Adrenal gland (tissue), 12 donors: ENCODE data around the gene PLXNA1. TPM values are rescaled to one million over a fixed set of nuclear protein-coding genes. Genes with fewer than 3 reads are reported as not detected.
A peak's percentile ranks its signal among the peaks of the same experiment; 100 is the strongest.

ENCODE experiments used
- DNase-seq, 7 donors: peaks; one replicate each; pipeline ENCODE4 v3.0.0-alpha.2; 2019 to 2020
- H3K27ac ChIP-seq, 5 donors: fragments of 200-600 bp; sonication (generic) in 4 of 5; 1 replicate in 3 of 5; 2 replicates in 2 of 5; pipeline versions ENCODE4 v1.5.1 to v1.8.0; 2016 to 2020; ENCODE audit warnings: mild to moderate bottlenecking in 1 of 5
- H3K27me3 ChIP-seq: fragments of 200-600 bp; 2 replicates; pipeline ENCODE4 v1.8.0; 2021
- H3K36me3 ChIP-seq, 2 donors: fragments of 200-600 bp; replicated peaks in 1 of 2; 1 replicate in 1 of 2; 2 replicates in 1 of 2; pipeline versions ENCODE4 v1.5.1 to v1.8.0; 2018 to 2022
- H3K4me1 ChIP-seq, 2 donors: fragments of 200-600 bp; replicated peaks in 1 of 2; 1 replicate in 1 of 2; 2 replicates in 1 of 2; pipeline versions ENCODE4 v1.5.1 to v1.8.0; 2018 to 2021
- H3K4me3 ChIP-seq, 4 donors: fragments of 200-600 bp; sonication (generic) in 3 of 4; one replicate each; pipeline ENCODE4 v1.5.1; 2016 to 2018
- H3K9me3 ChIP-seq, 3 donors: fragments of 200-600 bp; sonication (generic) in 1 of 3; replicated peaks in 1 of 3; 1 replicate in 2 of 3; 2 replicates in 1 of 3; pipeline versions ENCODE4 v1.5.1 to v1.8.0; 2016 to 2021
- POLR2A ChIP-seq, 2 donors: fragments of 450-650 bp; IDR thresholded peaks; one replicate each; pipeline ENCODE4 v1.6.1; 2017; ENCODE audit warnings: antibody characterized with exemption in 2 of 2, mild to moderate bottlenecking in 2 of 2, moderate library complexity in 1 of 2
- WGBS, 4 donors: extraction: QIAGEN DNeasy Blood & Tissue Kit in 2 of 4; methylation state at CpG; one replicate each; pipeline versions ENCODE4 v1.1.5 to v1.1.7; 2013 to 2017; 5-methylcytosine and 5-hydroxymethylcytosine counted together
- intact Hi-C, 2 donors: fragments of 100-400 bp; cut with DNase I; formaldehyde crosslinking; loops; one replicate each; pipeline versions ENCODE4 v1.14.1 to v1.15.0; 2022 to 2023
- polyA plus RNA-seq, 3 donors: library from polyadenylated mRNA; stranded (reverse); fragments of 200-250 nt in 2 of 3; fragments of 350-450 nt in 1 of 3; fragmentation: Illumina TruSeq in 1 of 3; extraction: RNeasy Lipid Tissue Mini Kit (QIAGEN cat#74804) in 1 of 3; gene quantifications; one replicate each; pipeline ENCODE4 v1.2.3, GENCODE V29; 2013 to 2014
- total RNA-seq, 9 donors: library from RNA; depleted of rRNA in 4 of 9; stranded (reverse); fragments of >200 nt in 4 of 9; fragments of 120-200 nt in 1 of 9; fragmentation: NEBNext Ultra II Directional in 1 of 9; extraction: Animal tissue kit (Norgen Biotek cat#: 25700) in 1 of 9; gene quantifications; one replicate each; pipeline versions ENCODE4 v1.1.0 to v1.2.4, GENCODE V29; 2013 to 2023
- TF ChIP-seq, protein P1 (sequence below), 6 experiments: fragments of 450-650 bp in 4 of 6; fragments of 200-600 bp in 2 of 6; sonication (generic) in 1 of 6; IDR thresholded peaks; 1 replicate in 5 of 6; 2 replicates in 1 of 6; pipeline versions ENCODE4 v1.5.1 to v1.8.0; 2016 to 2021; ENCODE audit warnings: antibody characterized with exemption in 6 of 6, mild to moderate bottlenecking in 2 of 6, moderate library complexity in 1 of 6
- donor health status: healthy with polysubstance abuse.
- donor health status: Bipolar disorder and iron deficiency.
- donor health status: DM: yes; HTN: yes; CAD: no.
- donor health status: DM: no; HTN: no; CAD: no.
- donor health status: DM: no; HTN: no; CAD: no.
- donor health status: DM: yes; HTN: yes; CAD: no.

Gene PLXNA1
- total and polyA plus RNA-seq, 12 donors: 9.5 to 29.9 (median 20.2) TPM

DNA sequence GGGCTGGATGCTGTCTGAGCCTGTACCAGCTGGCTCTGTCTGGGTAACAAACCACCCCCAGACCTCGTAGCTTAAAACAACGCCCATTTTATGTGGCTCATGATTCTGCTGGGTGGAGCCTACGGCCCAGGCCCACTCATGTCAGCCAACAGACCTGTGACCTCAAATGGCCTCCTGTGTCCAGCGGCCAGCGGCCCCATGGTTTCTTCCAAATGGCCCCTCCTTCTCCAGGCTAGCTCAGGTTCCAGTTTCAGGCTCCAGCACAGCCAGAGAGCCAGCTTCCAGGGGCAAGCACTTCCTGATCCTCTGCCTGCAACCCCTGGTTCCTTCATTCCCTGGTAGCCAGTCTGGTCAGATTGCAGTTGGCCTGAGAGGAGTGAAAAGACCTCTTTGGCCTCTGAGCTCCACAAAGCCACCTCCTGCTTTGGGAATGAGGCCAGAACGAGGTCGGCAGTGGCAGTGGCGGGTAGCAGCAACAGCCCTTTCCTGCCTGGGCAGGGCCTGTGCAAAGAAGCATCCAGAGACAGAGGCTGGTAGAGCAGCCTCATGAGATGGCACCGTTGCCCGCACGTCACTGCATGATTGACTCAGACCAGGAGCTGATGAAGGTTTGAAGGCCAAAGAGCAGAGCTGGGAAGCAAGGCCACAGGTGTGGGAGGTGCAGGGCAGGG is 21.0 kb upstream of the PLXNA1 start:
- peak in 4 of 7 donors; percentile 45 to 77 (median 54) for DNase-seq
- intact Hi-C loops: no loop called here
- WGBS, 4 donors: 68 to 77% (median 74%) methylated on average over 3 to 11 of the region's 11 CpGs
- Histone ChIP-seq H3K27ac (peak overlapping the region in 2 of 5 donors; percentile 60 to 79), H3K4me3 (no peak overlapping the region), H3K4me1 (peaks cover 14 to 23% of the 10 kb centered on the region in 2 donors), H3K9me3 (no peaks in the 10 kb centered on the region), H3K27me3 (no peaks in the 10 kb centered on the region), H3K36me3 (no peaks in the 10 kb centered on the region)
- TF ChIP-seq, protein P1, sequence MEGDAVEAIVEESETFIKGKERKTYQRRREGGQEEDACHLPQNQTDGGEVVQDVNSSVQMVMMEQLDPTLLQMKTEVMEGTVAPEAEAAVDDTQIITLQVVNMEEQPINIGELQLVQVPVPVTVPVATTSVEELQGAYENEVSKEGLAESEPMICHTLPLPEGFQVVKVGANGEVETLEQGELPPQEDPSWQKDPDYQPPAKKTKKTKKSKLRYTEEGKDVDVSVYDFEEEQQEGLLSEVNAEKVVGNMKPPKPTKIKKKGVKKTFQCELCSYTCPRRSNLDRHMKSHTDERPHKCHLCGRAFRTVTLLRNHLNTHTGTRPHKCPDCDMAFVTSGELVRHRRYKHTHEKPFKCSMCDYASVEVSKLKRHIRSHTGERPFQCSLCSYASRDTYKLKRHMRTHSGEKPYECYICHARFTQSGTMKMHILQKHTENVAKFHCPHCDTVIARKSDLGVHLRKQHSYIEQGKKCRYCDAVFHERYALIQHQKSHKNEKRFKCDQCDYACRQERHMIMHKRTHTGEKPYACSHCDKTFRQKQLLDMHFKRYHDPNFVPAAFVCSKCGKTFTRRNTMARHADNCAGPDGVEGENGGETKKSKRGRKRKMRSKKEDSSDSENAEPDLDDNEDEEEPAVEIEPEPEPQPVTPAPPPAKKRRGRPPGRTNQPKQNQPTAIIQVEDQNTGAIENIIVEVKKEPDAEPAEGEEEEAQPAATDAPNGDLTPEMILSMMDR (IDR thresholded peaks at IDR 0.05): no peak
- TF ChIP-seq POLR2A (IDR thresholded peaks at IDR 0.05): no peak

DNA sequence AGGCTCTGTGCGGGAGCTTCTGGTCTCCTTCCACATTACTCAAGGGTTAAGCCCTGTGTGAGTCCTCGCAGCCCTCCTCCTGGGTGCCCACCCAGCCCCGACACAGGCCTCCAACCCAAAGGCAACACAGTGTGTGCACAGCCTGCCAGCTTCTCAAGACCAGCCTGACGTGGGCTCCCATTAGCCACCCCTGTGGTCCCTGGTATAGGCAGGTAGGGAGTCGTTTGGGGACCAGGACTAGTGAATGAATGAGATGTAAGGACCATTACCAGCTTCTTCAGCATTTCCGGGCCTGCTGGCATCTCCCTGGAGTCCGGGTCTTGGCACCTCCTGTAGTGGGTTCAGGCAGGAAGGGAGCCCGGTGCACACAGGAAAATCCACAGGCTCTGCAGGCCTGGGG is 20.2 kb upstream of the PLXNA1 start:
- Histone ChIP-seq H3K27ac (no peak overlapping the region), H3K4me3 (no peak overlapping the region), H3K4me1 (peaks cover 14 to 23% of the 10 kb centered on the region in 2 donors), H3K27me3 (no peaks in the 10 kb centered on the region), H3K36me3 (no peaks in the 10 kb centered on the region), H3K9me3 (no peaks in the 10 kb centered on the region)
- TF ChIP-seq POLR2A (IDR thresholded peaks at IDR 0.05): no peak
- TF ChIP-seq, protein P1 (IDR thresholded peaks at IDR 0.05): no peak
- intact Hi-C loops: no loop called here
- WGBS, 4 donors: 93 to 97% (median 96%) methylated on average over 7 to 8 of the region's 8 CpGs
- no peak for DNase-seq

DNA sequence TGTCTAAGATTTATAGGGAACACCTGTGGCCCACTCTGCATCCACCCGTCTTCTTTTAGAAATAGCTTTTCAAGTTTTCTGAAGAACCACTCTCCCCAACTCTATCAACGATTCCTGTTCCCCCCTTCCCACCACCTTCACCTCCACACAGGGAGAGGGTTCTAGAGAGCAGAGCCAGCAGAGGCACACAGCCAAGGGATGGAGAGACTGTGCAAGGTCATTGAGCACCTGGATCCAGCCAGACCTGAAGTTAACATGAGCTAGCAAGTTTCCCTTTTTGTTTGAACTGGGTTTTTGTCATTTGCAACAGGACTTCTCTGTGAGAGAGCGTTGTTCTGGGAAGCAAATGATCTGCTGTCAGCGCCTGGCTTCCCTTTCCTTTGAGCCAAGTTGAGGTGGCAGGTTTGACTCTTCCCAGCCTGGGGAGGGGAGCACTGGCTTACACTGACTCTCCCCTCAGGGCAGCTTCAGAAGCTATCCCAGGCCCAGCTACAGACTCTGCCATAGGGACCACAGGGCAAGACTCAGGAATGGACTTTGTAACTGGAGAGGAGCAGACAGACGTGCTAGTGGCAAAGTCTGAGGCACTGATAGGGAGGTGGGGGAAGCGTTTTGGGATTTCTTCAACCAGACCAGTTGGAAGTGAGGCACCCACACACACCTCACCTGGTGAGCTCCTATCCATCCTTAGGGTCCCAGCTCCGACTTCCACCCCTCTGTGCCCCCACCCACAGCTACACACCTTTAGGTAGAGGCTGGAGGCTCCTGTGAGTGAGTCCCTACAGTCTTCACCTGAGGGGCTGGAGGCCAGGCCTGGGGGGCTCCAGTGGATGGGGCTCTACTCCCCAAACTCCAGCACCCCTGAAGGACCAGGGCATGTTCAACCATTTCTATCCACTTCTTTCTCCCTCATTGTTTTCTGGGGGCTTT is 19.4 kb upstream of the PLXNA1 start:
- Histone ChIP-seq H3K4me3 (no peak overlapping the region), H3K27me3 (no peaks in the 10 kb centered on the region), H3K9me3 (no peaks in the 10 kb centered on the region), H3K36me3 (no peaks in the 10 kb centered on the region), H3K27ac (no peak overlapping the region), H3K4me1 (peaks cover 14 to 23% of the 10 kb centered on the region in 2 donors)
- 96 to 98% (median 97%) methylated on average over 5 to 7 of the region's 7 CpGs for WGBS, 4 donors
- intact Hi-C loops: no loop called here
- no peak for DNase-seq
- TF ChIP-seq, protein P1 (IDR thresholded peaks at IDR 0.05): no peak
- no peak for TF ChIP-seq POLR2A (IDR thresholded peaks at IDR 0.05)

DNA sequence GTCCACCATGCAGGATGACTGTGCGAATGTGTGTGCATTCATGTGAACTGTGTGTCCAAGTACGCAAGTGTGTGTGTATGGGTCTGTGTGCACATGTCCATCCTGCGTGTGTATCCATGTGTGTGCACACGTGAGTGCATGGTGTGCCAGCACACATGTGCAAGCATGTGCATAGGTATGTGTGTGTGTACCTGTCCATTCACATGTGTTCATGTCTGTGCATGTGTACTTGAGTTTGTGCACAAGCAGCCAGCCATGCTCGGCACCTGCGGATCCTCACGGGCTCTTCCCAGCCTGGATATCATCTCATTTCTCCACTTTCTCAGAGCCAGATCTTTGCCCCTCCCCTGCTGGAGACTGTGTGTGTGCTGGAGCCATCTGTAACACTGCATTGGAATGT is 18.7 kb upstream of the PLXNA1 start:
- WGBS, 4 donors: 67 to 85% (median 80%) methylated on average over 3 to 7 of the region's 7 CpGs
- peaks cover 14 to 23% of the 10 kb centered on the region in 2 donors for H3K4me1 ChIP-seq
- H3K27ac ChIP-seq: no peak overlapping the region
- TF ChIP-seq, protein P1 (IDR thresholded peaks at IDR 0.05): no peak
- no peak for TF ChIP-seq POLR2A (IDR thresholded peaks at IDR 0.05)
- intact Hi-C loops: no loop called here
- no peaks in the 10 kb centered on the region for H3K36me3 ChIP-seq
- no peaks in the 10 kb centered on the region for H3K27me3 ChIP-seq
- DNase-seq: no peak
- no peaks in the 10 kb centered on the region for H3K9me3 ChIP-seq
- H3K4me3 ChIP-seq: no peak overlapping the region
